GM23248 (cell line): ENCODE measurements around the gene RNFT2. TPM values are rescaled to one million over a fixed set of nuclear protein-coding genes. Genes with fewer than 3 reads are reported as not detected.

Experiments
- DNase-seq: peaks from one replicate; pipeline ENCODE4 v3.0.0-alpha.2; 2015
- H2AFZ ChIP-seq: fragments of 200-600 bp; sonication (generic); 2 replicates; pipeline ENCODE4 v1.6.1; 2016; ENCODE audit warnings: antibody characterized with exemption
- H3F3A ChIP-seq: fragments of 200-600 bp; sonication (generic); 2 replicates; pipeline ENCODE4 v1.6.1; 2016; ENCODE audit warnings: mild to moderate bottlenecking, antibody characterized with exemption, mixed run types; ENCODE audit not compliant: insufficient read depth
- H3K27ac ChIP-seq: fragments of 200-600 bp; sonication (generic); 2 replicates; pipeline ENCODE4 v1.5.1; 2016; ENCODE audit warnings: mild to moderate bottlenecking
- H3K27me3 ChIP-seq: fragments of 200-600 bp; sonication (generic); replicated peaks from 2 replicates; pipeline ENCODE4 v1.6.1; 2016; ENCODE audit warnings: mild to moderate bottlenecking; ENCODE audit not compliant: insufficient read depth
- H3K36me3 ChIP-seq: fragments of 200-600 bp; sonication (generic); 2 replicates; pipeline ENCODE4 v1.6.1; 2016; ENCODE audit warnings: low read depth, mild to moderate bottlenecking
- H3K4me1 ChIP-seq: fragments of 200-600 bp; sonication (generic); 2 replicates; pipeline ENCODE4 v1.6.1; 2016; ENCODE audit warnings: mild to moderate bottlenecking; ENCODE audit not compliant: insufficient read depth
- H3K4me2 ChIP-seq: fragments of 200-600 bp; sonication (generic); one replicate; pipeline ENCODE4 v1.6.1; 2016; ENCODE audit warnings: mild to moderate bottlenecking; ENCODE audit not compliant: unreplicated experiment
- H3K4me3 ChIP-seq: fragments of 200-600 bp; sonication (generic); 2 replicates; pipeline ENCODE4 v1.5.1; 2016; ENCODE audit warnings: mild to moderate bottlenecking
- H3K79me2 ChIP-seq: fragments of 200-600 bp; sonication (generic); 2 replicates; pipeline ENCODE4 v1.6.1; 2016; ENCODE audit warnings: mild to moderate bottlenecking; ENCODE audit not compliant: insufficient read depth
- H3K9ac ChIP-seq: fragments of 200-600 bp; sonication (generic); 2 replicates; pipeline ENCODE4 v1.6.1; 2016; ENCODE audit warnings: mild to moderate bottlenecking
- H3K9me2 ChIP-seq: fragments of 200-600 bp; sonication (generic); 2 replicates; pipeline ENCODE4 v1.6.1; 2016; ENCODE audit warnings: mixed run types, mild to moderate bottlenecking, moderate library complexity; ENCODE audit not compliant: insufficient read depth
- H3K9me3 ChIP-seq: fragments of 200-600 bp; sonication (generic); one replicate; pipeline ENCODE4 v1.6.1; 2017; ENCODE audit warnings: low read depth
- H4K20me1 ChIP-seq: fragments of 200-600 bp; sonication (generic); 2 replicates; pipeline ENCODE4 v1.6.0; 2016; ENCODE audit not compliant: insufficient read depth
- EZH2 ChIP-seq: fragments of 200-600 bp; sonication (generic); IDR thresholded peaks from 2 replicates; pipeline ENCODE4 v1.6.1; 2018; ENCODE audit warnings: antibody characterized with exemption, mild to moderate bottlenecking; ENCODE audit not compliant: insufficient read depth, poor library complexity, severe bottlenecking
- EZH2phosphoT487 ChIP-seq: fragments of 200-600 bp; sonication (generic); IDR thresholded peaks from 2 replicates; pipeline ENCODE4 v1.6.1; 2018; ENCODE audit warnings: antibody characterized with exemption, moderate library complexity, mild to moderate bottlenecking, low read depth; ENCODE audit not compliant: insufficient read depth
- WGBS, 2 experiments: methylation state at CpG; one replicate each; pipeline ENCODE4 v1.1.6; 2015 to 2017; ENCODE audit warnings: low lambda C conversion rate in 2 of 2, low coverage in 1 of 2; ENCODE audit errors: missing lambda C conversion rate in 2 of 2; 5-methylcytosine and 5-hydroxymethylcytosine counted together
- in situ Hi-C: fragments of 300-500 bp; cut with MboI; formaldehyde crosslinking; loops from 2 replicates; pipeline ENCODE4 v1.15.0; 2020
- polyA plus RNA-seq: library from polyadenylated mRNA; unstranded; fragments of >200 nt; fragmentation: Nextera tagmentation; extraction: Ambion mirVana; gene quantifications from 2 replicates; pipeline ENCODE4 v1.2.1, GENCODE V29; 2016
- total RNA-seq: library from RNA; depleted of rRNA; stranded (reverse); fragments of >200 nt; shearing (Covaris generic); gene quantifications from 2 replicates; pipeline ENCODE4 v1.2.3, GENCODE V29; 2014

Gene RNFT2
- total and polyA plus RNA-seq, 2 experiments from 2014 or later = 0.24 to 0.43 TPM

- in situ Hi-C loops = no loop called here
- DNase-seq = no peak
- Histone ChIP-seq H3K9me3 (no peaks in the 10 kb centered on the region), H3K4me2 (no peak overlapping the region), H3K27ac (no peak overlapping the region), H3K36me3 (no peaks in the 10 kb centered on the region), H3K4me1 (peaks cover 4% of the 10 kb centered on the region; the same call in 1 of the 2 replicates), H2AFZ (no peak overlapping the region), H3K9ac (no peak overlapping the region), H3K4me3 (no peak overlapping the region), H4K20me1 (no peaks in the 10 kb centered on the region), H3K9me2 (no peaks in the 10 kb centered on the region), H3K27me3 (peaks cover 48% of the 10 kb centered on the region), H3K79me2 (no peaks in the 10 kb centered on the region), H3F3A (no peaks in the 10 kb centered on the region)
- 81 to 87% methylated on average over 7 of the region's 7 CpGs for WGBS, 2 experiments
- TF ChIP-seq EZH2phosphoT487 (no peak), EZH2 (no peak)
Observed at GRCh38 chr12:116691205-116691604, 46.9 kb upstream of the RNFT2 start.

GRCh38 chr12:116691636-116692035 is 46.5 kb upstream of the RNFT2 start:
- no peak for DNase-seq
- Histone ChIP-seq H4K20me1 (no peaks in the 10 kb centered on the region), H3K9me2 (no peaks in the 10 kb centered on the region), H3K27ac (no peak overlapping the region), H2AFZ (no peak overlapping the region), H3F3A (no peaks in the 10 kb centered on the region), H3K4me3 (no peak overlapping the region), H3K27me3 (peaks cover 49% of the 10 kb centered on the region), H3K4me1 (peaks cover 4% of the 10 kb centered on the region; the same call in 1 of the 2 replicates), H3K79me2 (no peaks in the 10 kb centered on the region), H3K9ac (no peak overlapping the region), H3K4me2 (no peak overlapping the region), H3K36me3 (no peaks in the 10 kb centered on the region), H3K9me3 (no peaks in the 10 kb centered on the region)
- WGBS, 2 experiments = 65 to 76% methylated on average over 4 of the region's 4 CpGs
- in situ Hi-C loops = no loop called here
- TF ChIP-seq EZH2 (no peak), EZH2phosphoT487 (no peak)

- H3K9ac ChIP-seq = no peak overlapping the region
- H3K79me2 ChIP-seq = no peaks in the 10 kb centered on the region
- H3K4me3 ChIP-seq = no peak overlapping the region
- no peaks in the 10 kb centered on the region for H3K9me3 ChIP-seq
- WGBS, 2 experiments = 65 to 71% methylated on average over 3 of the region's 3 CpGs
- H3F3A ChIP-seq = no peaks in the 10 kb centered on the region
- no peak overlapping the region for H3K4me2 ChIP-seq
- H3K4me1 ChIP-seq = peaks cover 4% of the 10 kb centered on the region; the same call in 1 of the 2 replicates
- no peak for TF ChIP-seq EZH2phosphoT487
- no peak for TF ChIP-seq EZH2
- H4K20me1 ChIP-seq = no peaks in the 10 kb centered on the region
- no peaks in the 10 kb centered on the region for H3K9me2 ChIP-seq
- peaks cover 49% of the 10 kb centered on the region for H3K27me3 ChIP-seq
- H3K36me3 ChIP-seq = no peaks in the 10 kb centered on the region
- no peak for DNase-seq
- H2AFZ ChIP-seq = no peak overlapping the region
- in situ Hi-C loops = no loop called here
- H3K27ac ChIP-seq = no peak overlapping the region
Observed at GRCh38 chr12:116692605-116693004, 45.5 kb upstream of the RNFT2 start.

GRCh38 chr12:116693286-116694227 is 44.6 kb upstream of the RNFT2 start:
- no peaks in the 10 kb centered on the region for H3K9me3 ChIP-seq
- H4K20me1 ChIP-seq = no peaks in the 10 kb centered on the region
- H3K4me1 ChIP-seq = peaks cover 4% of the 10 kb centered on the region; the same call in 1 of the 2 replicates
- in situ Hi-C loops = no loop called here
- H3K27ac ChIP-seq = no peak overlapping the region
- H3K9ac ChIP-seq = no peak overlapping the region
- no peaks in the 10 kb centered on the region for H3K36me3 ChIP-seq
- TF ChIP-seq EZH2phosphoT487 (no peak), EZH2 (peak; percentile 78)
- peaks cover 49% of the 10 kb centered on the region for H3K27me3 ChIP-seq
- H3K4me2 ChIP-seq = peak overlapping the region; percentile 10
- peak overlapping the region; percentile 17; the same call in 1 of the 2 replicates for H3K4me3 ChIP-seq
- no peaks in the 10 kb centered on the region for H3K9me2 ChIP-seq
- 0 out of 2 replicates have a peak overlapping the region, but pooled peaks have one; percentile 49 for H2AFZ ChIP-seq
- H3F3A ChIP-seq = no peaks in the 10 kb centered on the region
- WGBS, 2 experiments = 29 to 30% methylated on average over 34 of the region's 34 CpGs
- H3K79me2 ChIP-seq = no peaks in the 10 kb centered on the region
- peak; percentile 15 for DNase-seq
